Measurements from ENCODE around the gene CBFA2T2.

DNA sequence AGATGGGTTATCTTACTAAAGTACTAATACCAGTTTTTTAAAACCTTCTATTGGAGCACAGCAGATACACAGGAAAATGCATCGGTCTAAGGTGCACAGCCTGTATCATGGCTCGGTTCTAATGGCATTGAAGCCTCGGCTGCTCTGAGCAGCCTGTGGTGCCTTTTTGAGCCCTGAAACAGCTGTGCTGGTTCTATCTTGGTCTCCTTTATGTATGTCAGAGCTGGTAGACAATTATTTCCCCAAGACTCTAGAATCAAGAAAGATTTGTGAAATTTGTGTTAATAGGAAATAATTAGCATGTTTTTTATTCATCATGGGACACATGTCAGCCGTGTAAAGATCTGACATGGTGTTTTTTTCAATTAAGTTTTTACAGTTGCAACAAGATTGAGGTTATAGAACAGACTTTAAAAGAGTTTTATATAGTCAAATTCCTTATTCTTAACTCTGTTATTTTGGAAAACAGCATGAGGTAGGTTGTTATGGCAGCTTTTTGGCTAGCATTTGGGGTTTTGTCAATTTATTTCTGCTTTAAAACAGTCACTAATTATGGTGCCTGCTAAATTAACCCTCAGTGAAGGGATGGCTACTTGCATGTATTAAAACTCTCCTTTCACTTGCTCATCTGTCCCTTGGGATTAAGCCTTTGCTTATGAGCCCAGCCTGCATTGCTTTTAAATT, 132.0 kb downstream of the CBFA2T2 start:
- TF ChIP-seq GATA3 (IDR thresholded peaks at IDR 0.05; ENCODE audit: low read depth, low read length) (no peak), GATA2 (IDR thresholded peaks at IDR 0.05; ENCODE audit: low read depth, low read length) (no peak)
